Upper lobe of right lung (tissue), 1 donor: ENCODE results near the gene TYSND1. TPM values are rescaled to one million over a fixed set of nuclear protein-coding genes. Genes with fewer than 3 reads are reported as not detected.

ENCODE experiments used
- ATAC-seq: fragments of 200-7000 bp; cut with Tn5 transposase; one replicate; pipeline ENCODE4 v1.9.1; 2020; ENCODE audit warnings: mild to moderate bottlenecking, moderate library complexity
- DNase-seq: peaks from one replicate; pipeline ENCODE4 v3.0.0-alpha.2; 2020
- H3K27ac ChIP-seq: fragments of 200-600 bp; one replicate; pipeline ENCODE4 v1.8.0; 2022
- H3K27me3 ChIP-seq: fragments of 200-600 bp; one replicate; pipeline ENCODE4 v1.8.0; 2022; ENCODE audit warnings: mild to moderate bottlenecking
- H3K36me3 ChIP-seq: fragments of 200-600 bp; one replicate; pipeline ENCODE4 v1.8.0; 2022
- H3K4me1 ChIP-seq: fragments of 200-600 bp; one replicate; pipeline ENCODE4 v1.8.0; 2022
- H3K4me3 ChIP-seq: fragments of 200-600 bp; one replicate; pipeline ENCODE4 v1.8.0; 2022; ENCODE audit warnings: mild to moderate bottlenecking
- H3K9me3 ChIP-seq: fragments of 200-600 bp; one replicate; pipeline ENCODE4 v1.8.0; 2022
- intact Hi-C: fragments of 100-400 bp; cut with DNase I; formaldehyde crosslinking; loops from one replicate; pipeline ENCODE4 v1.11.0; 2022
- total RNA-seq: library from RNA; stranded (reverse); fragmentation: NEBNext Ultra II Directional; extraction: Animal tissue kit (Norgen Biotek cat#: 25700); gene quantifications from one replicate; pipeline ENCODE4 v1.2.1, GENCODE V29; 2021
- TF ChIP-seq, protein P1 (sequence below): fragments of 200-600 bp; IDR thresholded peaks from one replicate; pipeline ENCODE4 v1.8.0; 2022; ENCODE audit warnings: antibody characterized with exemption
- donor health status: DM: no; HTN: yes; CAD: no; lungs with severe emphysema.

The TYSND1 gene
- total RNA-seq, 1 donor from 2014 or later, result 12.5 TPM

DNA sequence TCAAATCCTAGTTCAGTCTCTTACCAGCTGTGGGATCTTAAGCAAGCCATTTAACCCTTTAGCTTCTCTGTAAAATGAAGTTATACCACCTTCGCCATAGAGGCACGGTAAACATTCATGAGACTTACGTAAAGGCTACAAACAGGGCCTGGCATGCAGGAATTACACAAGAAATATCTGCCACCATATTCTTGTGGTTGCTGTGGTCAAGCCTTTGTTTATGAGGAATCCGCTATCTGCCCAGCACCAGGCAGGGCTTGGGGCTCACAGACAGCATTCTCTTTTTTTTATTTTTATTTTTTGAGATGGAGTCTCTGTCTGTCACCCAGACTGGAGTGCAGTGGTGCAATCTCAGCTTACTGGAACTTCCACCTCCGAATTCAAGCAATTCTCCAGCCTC is 23.8 kb downstream of the TYSND1 start:
- TF ChIP-seq, protein P1, sequence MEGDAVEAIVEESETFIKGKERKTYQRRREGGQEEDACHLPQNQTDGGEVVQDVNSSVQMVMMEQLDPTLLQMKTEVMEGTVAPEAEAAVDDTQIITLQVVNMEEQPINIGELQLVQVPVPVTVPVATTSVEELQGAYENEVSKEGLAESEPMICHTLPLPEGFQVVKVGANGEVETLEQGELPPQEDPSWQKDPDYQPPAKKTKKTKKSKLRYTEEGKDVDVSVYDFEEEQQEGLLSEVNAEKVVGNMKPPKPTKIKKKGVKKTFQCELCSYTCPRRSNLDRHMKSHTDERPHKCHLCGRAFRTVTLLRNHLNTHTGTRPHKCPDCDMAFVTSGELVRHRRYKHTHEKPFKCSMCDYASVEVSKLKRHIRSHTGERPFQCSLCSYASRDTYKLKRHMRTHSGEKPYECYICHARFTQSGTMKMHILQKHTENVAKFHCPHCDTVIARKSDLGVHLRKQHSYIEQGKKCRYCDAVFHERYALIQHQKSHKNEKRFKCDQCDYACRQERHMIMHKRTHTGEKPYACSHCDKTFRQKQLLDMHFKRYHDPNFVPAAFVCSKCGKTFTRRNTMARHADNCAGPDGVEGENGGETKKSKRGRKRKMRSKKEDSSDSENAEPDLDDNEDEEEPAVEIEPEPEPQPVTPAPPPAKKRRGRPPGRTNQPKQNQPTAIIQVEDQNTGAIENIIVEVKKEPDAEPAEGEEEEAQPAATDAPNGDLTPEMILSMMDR, result no peak
- no peak for ATAC-seq

DNA sequence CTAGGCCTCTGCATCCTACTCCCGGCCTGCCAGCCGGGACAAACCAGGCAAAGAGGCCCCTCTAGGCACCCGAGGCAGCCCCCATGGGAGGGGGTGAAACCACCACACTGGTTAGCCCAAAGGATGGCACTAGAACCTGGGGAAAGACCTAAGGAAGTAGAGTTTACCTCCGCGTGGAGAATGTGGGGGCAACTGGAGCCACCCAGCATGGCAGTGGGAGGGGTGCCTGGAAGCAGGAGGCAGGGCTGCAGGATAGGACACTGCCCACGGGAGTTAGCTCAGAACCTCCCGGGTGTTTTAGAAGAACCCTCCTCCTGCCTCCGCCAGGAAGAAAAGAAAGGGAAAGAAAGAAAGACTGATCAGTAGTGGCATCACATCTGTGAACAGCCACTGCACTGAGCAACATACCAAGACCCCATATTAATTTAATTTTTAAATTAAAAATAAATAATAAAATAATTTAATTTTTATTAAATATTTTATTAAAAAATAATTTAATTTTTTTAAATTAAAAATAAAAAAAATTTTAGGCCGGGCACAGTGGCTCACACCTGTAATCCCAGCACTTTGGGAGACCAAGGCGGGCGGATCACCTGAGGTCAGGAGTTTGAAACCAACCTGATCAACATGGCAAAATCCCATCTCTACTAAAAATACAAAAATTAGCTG is 25.1 kb downstream of the TYSND1 start:
- Histone ChIP-seq H3K9me3 (no peaks in the 10 kb centered on the region), H3K4me1 (no peaks in the 10 kb centered on the region), H3K4me3 (no peak overlapping the region), H3K36me3 (peaks cover 13% of the 10 kb centered on the region), H3K27me3 (no peaks in the 10 kb centered on the region), H3K27ac (no peak overlapping the region)
- TF ChIP-seq, protein P1, result no peak
- no peak for ATAC-seq
- intact Hi-C loops, result no loop called here
- no peak for DNase-seq

More for the DNA sequence above, 23.8 kb downstream of the TYSND1 start:
- no peaks in the 10 kb centered on the region for H3K27me3 ChIP-seq
- no peaks in the 10 kb centered on the region for H3K9me3 ChIP-seq
- no peak for DNase-seq
- H3K36me3 ChIP-seq, result peaks cover 13% of the 10 kb centered on the region
- intact Hi-C loops, result no loop called here
- H3K27ac ChIP-seq, result no peak overlapping the region
- no peak overlapping the region for H3K4me3 ChIP-seq
- H3K4me1 ChIP-seq, result no peaks in the 10 kb centered on the region

DNA sequence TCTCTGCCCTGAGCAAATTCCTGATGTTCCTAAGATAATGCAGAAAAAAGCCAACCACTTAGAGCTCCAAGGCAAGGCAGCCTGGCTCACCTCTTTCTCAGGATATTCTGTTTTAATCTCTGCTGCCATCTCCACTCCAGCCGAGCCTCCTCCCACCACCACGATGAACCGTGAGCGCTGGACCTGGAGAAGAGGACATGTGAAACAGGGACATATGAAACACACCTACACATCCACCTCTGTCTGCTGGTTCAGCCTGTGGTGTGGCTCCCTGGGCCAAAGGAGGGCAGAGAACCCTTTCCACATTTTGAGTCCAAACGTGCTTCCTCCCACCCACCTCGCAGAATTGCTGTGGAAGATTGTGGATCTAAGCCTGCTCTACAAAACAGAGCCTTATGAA is 26.1 kb downstream of the TYSND1 start:
- H3K4me3 ChIP-seq, result no peak overlapping the region
- intact Hi-C loops, result no loop called here
- peaks cover 18% of the 10 kb centered on the region for H3K36me3 ChIP-seq
- H3K27me3 ChIP-seq, result no peaks in the 10 kb centered on the region
- TF ChIP-seq, protein P1, result no peak
- no peaks in the 10 kb centered on the region for H3K9me3 ChIP-seq
- no peaks in the 10 kb centered on the region for H3K4me1 ChIP-seq
- no peak overlapping the region for H3K27ac ChIP-seq
- DNase-seq, result no peak
- ATAC-seq, result no peak

DNA sequence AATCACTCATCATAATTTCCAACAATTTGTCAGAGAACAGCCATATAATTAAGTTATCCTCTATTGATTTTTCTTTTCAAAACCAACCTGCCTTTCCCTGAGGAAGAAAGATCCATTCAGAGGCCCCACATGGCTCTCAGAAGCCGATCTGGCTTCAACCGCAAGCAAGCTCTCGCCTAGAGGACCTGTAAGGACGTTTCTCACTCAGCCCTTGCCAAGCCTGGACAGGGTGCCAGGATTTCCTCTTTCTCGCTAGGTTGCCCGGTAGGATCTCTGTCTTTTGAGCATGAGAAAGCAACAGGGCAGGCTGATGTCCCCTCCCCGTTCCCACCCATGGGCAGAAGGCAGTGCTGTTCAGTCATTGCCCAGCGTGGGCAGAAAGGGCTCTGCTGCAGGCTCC is 26.9 kb downstream of the TYSND1 start:
- Histone ChIP-seq H3K4me1 (no peaks in the 10 kb centered on the region), H3K9me3 (no peaks in the 10 kb centered on the region), H3K27ac (no peak overlapping the region), H3K36me3 (peaks cover 26% of the 10 kb centered on the region), H3K27me3 (no peaks in the 10 kb centered on the region), H3K4me3 (no peak overlapping the region)
- ATAC-seq (no peak), DNase-seq (no peak)
- TF ChIP-seq, protein P1, result no peak
- intact Hi-C loops, result no loop called here

DNA sequence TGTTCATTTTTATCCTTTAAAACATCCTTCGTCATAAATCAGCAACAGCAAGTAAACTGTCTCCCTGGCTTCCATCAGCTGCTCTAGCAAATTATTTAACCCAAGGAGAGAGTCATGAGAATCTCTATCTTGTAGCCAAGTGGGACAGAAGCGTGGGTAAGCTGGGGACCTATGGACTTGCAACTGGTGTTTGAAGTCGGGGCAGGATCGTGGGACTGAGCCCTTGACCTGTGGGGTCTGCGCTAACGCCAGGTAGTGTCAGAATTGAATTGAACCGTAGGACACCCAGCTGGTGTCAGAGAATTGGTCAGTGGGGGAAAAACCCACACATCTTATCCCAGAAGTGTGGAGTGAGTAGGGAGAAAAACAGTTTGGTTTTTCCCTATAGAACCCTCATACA is 27.3 kb downstream of the TYSND1 start:
- Histone ChIP-seq H3K4me3 (no peak overlapping the region), H3K27me3 (no peaks in the 10 kb centered on the region), H3K27ac (no peak overlapping the region), H3K4me1 (no peaks in the 10 kb centered on the region), H3K36me3 (peaks cover 28% of the 10 kb centered on the region), H3K9me3 (no peaks in the 10 kb centered on the region)
- no peak for DNase-seq
- ATAC-seq, result no peak
- intact Hi-C loops, result no loop called here
- TF ChIP-seq, protein P1, result no peak

DNA sequence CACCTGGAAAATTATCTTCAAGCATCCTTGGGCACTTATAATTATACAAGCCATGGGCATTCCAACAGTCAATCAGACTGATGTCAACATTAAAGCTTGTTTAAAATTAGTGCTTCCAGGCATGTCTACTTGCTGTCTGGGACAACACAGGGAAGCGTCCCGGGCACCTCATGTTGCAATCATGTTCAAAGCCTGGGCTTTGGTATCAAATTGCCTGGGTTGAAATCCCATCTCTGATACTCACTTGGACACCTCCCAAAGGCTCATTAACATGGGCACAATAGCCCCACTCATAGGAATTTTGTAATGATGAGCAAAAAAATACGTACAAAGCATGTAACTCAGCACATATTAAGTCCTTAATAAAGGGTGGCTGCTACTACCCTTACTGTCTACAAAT is 28.3 kb downstream of the TYSND1 start:
- Histone ChIP-seq H3K36me3 (peaks cover 38% of the 10 kb centered on the region), H3K4me1 (no peaks in the 10 kb centered on the region), H3K27ac (no peak overlapping the region), H3K4me3 (no peak overlapping the region), H3K9me3 (no peaks in the 10 kb centered on the region), H3K27me3 (no peaks in the 10 kb centered on the region)
- DNase-seq (no peak), ATAC-seq (no peak)
- TF ChIP-seq, protein P1, result no peak
- intact Hi-C loops, result no loop called here
